ENCODE results near the gene TNFRSF12A.

GRCh38 chr16:2999929-3000328 lies 20.2 kb upstream of the TNFRSF12A start:
- TF ChIP-seq CTCF (IDR thresholded peaks at IDR 0.05): no peak
- TF ChIP-seq TCF7L2 (IDR thresholded peaks at IDR 0.05; ENCODE audit: low read depth, low read length): no peak
- no peak for TF ChIP-seq POLR2AphosphoS5 (IDR thresholded peaks at IDR 0.05; ENCODE audit: low read depth, low read length)
- no peak for TF ChIP-seq REST (IDR thresholded peaks at IDR 0.05; ENCODE audit: insufficient read depth in 1 of 2, low read depth in 2 of 2, low read length in 1 of 2)
- TF ChIP-seq SIN3A (IDR thresholded peaks at IDR 0.05; ENCODE audit: borderline replicate concordance, insufficient read depth, low read depth, low read length): no peak
